ENCODE data around the gene FOXA2. TPM values are rescaled to one million over a fixed set of nuclear protein-coding genes. Genes with fewer than 3 reads are reported as not detected.

Gene FOXA2
- polyA plus RNA-seq, 1 donor from 2014 or later, result not detected

- Histone ChIP-seq H3K9me2 (ENCODE audit: insufficient read depth, low read length) (no peaks in the 10 kb centered on the region), H4K20me1 (ENCODE audit: insufficient read depth) (no peaks in the 10 kb centered on the region), H3K36me3 (ENCODE audit: insufficient read depth, low read length) (no peaks in the 10 kb centered on the region), H3K79me2 (replicated peaks; ENCODE audit: insufficient read depth, low read length) (no peaks in the 10 kb centered on the region), H3F3A (ENCODE audit: insufficient read depth, low read length, poor library complexity, severe bottlenecking) (no peaks in the 10 kb centered on the region), H3K27me3 (ENCODE audit: insufficient read depth, low read depth, low read length) (peaks cover 31% of the 10 kb centered on the region), H3K9ac (ENCODE audit: low read length) (no peak overlapping the region), H2AFZ (ENCODE audit: low read depth, low read length) (no peak overlapping the region), H3K4me3 (ENCODE audit: low read length) (no peak overlapping the region), H3K4me2 (ENCODE audit: low read length) (no peak overlapping the region), H3K27ac (ENCODE audit: low read length) (no peak overlapping the region), H3K9me3 (ENCODE audit: low read length) (no peaks in the 10 kb centered on the region)
- no peak for TF ChIP-seq SMC3 (conservative IDR thresholded peaks at IDR 0.05; ENCODE audit: poor library complexity)
Measured at GRCh38 chr20:22597303-22597702, 12.9 kb upstream of the FOXA2 start.

GRCh38 chr20:22590662-22591061 lies 6.3 kb upstream of the FOXA2 start:
- no peaks in the 10 kb centered on the region for H3K79me2 ChIP-seq (replicated peaks; ENCODE audit: insufficient read depth, low read length)
- no peak overlapping the region for H3K9ac ChIP-seq (ENCODE audit: low read length)
- H3K36me3 ChIP-seq (ENCODE audit: insufficient read depth, low read length), result no peaks in the 10 kb centered on the region
- peaks cover 93% of the 10 kb centered on the region for H3K27me3 ChIP-seq (ENCODE audit: insufficient read depth, low read depth, low read length)
- H3K9me2 ChIP-seq (ENCODE audit: insufficient read depth, low read length), result no peaks in the 10 kb centered on the region
- H3K9me3 ChIP-seq (ENCODE audit: low read length), result peaks cover 10% of the 10 kb centered on the region
- H3K27ac ChIP-seq (ENCODE audit: low read length), result no peak overlapping the region
- H3F3A ChIP-seq (ENCODE audit: insufficient read depth, low read length, poor library complexity, severe bottlenecking), result no peaks in the 10 kb centered on the region
- H3K4me2 ChIP-seq (ENCODE audit: low read length), result no peak overlapping the region
- no peak overlapping the region for H2AFZ ChIP-seq (ENCODE audit: low read depth, low read length)
- TF ChIP-seq TAF1 (IDR thresholded peaks at IDR 0.05; ENCODE audit: low read depth), result no peak
- no peak for TF ChIP-seq EP300 (conservative IDR thresholded peaks at IDR 0.05; ENCODE audit: poor library complexity, severe bottlenecking)
- TF ChIP-seq, protein P1, sequence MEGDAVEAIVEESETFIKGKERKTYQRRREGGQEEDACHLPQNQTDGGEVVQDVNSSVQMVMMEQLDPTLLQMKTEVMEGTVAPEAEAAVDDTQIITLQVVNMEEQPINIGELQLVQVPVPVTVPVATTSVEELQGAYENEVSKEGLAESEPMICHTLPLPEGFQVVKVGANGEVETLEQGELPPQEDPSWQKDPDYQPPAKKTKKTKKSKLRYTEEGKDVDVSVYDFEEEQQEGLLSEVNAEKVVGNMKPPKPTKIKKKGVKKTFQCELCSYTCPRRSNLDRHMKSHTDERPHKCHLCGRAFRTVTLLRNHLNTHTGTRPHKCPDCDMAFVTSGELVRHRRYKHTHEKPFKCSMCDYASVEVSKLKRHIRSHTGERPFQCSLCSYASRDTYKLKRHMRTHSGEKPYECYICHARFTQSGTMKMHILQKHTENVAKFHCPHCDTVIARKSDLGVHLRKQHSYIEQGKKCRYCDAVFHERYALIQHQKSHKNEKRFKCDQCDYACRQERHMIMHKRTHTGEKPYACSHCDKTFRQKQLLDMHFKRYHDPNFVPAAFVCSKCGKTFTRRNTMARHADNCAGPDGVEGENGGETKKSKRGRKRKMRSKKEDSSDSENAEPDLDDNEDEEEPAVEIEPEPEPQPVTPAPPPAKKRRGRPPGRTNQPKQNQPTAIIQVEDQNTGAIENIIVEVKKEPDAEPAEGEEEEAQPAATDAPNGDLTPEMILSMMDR (IDR thresholded peaks at IDR 0.05; ENCODE audit: poor library complexity, severe bottlenecking), result no peak
- TF ChIP-seq POLR2AphosphoS5 (IDR thresholded peaks at IDR 0.05), result no peak
- no peak for TF ChIP-seq REST (IDR thresholded peaks at IDR 0.05; ENCODE audit: borderline replicate concordance)
- TF ChIP-seq MXI1 (conservative IDR thresholded peaks at IDR 0.05; ENCODE audit: poor library complexity, severe bottlenecking), result no peak
- TF ChIP-seq EZH2 (IDR thresholded peaks at IDR 0.05; ENCODE audit: borderline replicate concordance, insufficient read depth, low read length, poor library complexity, severe bottlenecking), result no peak
- TF ChIP-seq RAD21 (conservative IDR thresholded peaks at IDR 0.05), result no peak
- TF ChIP-seq SMC3 (conservative IDR thresholded peaks at IDR 0.05; ENCODE audit: poor library complexity), result no peak
- no peak overlapping the region for H3K4me3 ChIP-seq (ENCODE audit: low read length)
- H4K20me1 ChIP-seq (ENCODE audit: insufficient read depth), result no peaks in the 10 kb centered on the region
